Measurements from ENCODE around the gene KRTAP5-9.
"Not testable (repeated sequence)": the region's sequence is repeated elsewhere in the genome, so short reads cannot be mapped to it uniquely, and the experiment has no call there.

The KRTAP5-9 gene

DNA sequence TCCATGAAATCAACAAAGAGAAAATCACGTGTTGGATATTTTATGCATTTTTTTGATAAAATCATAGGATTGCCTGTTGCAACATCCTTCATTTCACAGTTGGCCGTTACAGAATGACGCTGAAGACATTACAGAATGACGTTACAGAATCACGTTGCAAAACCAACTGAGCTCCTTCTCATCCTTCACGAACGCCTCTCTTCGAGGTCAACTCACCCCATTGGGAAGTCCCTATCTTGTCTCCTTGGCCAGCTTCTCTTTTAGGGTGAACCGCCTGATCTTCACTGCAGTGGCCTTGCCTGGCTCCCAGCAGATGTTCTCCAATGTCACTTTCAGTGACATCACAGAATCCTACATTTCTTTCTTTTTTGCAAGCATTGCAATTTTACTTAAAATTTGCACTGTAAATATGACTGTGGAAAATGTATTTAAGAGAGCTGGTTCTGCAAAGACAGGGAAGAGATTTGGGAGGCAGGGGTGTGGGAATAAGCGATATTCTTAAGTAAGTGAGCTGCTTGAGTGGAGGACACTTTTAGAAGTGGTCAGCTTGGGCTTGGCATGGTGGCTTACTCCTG lies 16.1 kb upstream of the KRTAP5-9 start:
- DNase-seq (ENCODE audit: extremely low read depth, low read depth), result no peak
- TF ChIP-seq, protein P1, sequence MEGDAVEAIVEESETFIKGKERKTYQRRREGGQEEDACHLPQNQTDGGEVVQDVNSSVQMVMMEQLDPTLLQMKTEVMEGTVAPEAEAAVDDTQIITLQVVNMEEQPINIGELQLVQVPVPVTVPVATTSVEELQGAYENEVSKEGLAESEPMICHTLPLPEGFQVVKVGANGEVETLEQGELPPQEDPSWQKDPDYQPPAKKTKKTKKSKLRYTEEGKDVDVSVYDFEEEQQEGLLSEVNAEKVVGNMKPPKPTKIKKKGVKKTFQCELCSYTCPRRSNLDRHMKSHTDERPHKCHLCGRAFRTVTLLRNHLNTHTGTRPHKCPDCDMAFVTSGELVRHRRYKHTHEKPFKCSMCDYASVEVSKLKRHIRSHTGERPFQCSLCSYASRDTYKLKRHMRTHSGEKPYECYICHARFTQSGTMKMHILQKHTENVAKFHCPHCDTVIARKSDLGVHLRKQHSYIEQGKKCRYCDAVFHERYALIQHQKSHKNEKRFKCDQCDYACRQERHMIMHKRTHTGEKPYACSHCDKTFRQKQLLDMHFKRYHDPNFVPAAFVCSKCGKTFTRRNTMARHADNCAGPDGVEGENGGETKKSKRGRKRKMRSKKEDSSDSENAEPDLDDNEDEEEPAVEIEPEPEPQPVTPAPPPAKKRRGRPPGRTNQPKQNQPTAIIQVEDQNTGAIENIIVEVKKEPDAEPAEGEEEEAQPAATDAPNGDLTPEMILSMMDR (IDR thresholded peaks at IDR 0.05; ENCODE audit: low read depth, low read length, missing control alignments), result no peak
- no peak overlapping the region for H3K4me3 ChIP-seq (replicated peaks; ENCODE audit: low read depth, low read length)

DNA sequence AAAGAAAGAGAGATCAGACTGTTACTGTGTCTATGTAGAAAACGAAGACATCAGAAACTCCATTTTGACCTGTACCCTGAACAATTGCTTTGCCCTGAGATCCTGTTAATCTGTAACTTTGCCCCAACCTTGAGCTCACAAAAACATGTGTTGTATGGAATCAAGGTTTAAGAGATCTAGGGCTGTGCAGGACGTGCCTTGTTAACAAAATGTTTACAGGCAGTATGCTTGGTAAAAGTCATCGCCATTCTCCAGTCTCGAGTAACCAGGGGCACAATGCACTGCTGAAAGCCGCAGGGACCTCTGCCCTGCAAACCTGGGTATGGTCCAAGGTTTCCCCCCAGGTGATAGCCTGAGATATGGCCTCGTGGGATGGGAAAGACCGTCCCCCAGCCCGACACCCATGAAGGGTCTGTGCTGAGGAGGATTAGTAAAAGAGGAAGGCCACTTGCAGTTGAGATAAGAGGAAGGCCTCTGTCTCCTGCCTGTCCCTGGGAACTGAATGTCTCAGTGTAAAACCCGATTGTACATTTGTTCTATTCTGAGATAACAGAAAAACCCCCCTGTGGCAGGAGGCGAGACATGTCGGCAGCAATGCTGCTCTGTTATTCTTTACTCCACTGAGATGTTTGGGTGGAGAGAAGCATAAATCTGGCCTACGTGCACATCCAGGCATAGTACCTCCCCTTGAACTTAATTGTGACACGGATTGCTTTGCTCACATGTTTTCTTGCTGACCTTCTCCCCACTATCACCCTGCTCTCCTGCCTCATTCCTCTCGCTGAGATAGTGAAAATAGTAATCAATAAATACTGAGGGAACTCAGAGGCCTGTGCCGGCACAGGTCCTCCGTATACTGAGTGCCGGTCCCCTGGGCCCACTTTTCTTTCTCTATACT lies 13.3 kb upstream of the KRTAP5-9 start:
- not testable (repeated sequence) for DNase-seq (ENCODE audit: extremely low read depth, low read depth); H3K4me3 ChIP-seq (replicated peaks; ENCODE audit: low read depth, low read length)

- TF ChIP-seq, protein P1 (IDR thresholded peaks at IDR 0.05; ENCODE audit: low read depth, low read length, missing control alignments), result no peak
- no peak overlapping the region for H3K4me3 ChIP-seq (replicated peaks; ENCODE audit: low read depth, low read length)
- DNase-seq (ENCODE audit: extremely low read depth, low read depth), result no peak
Observed at GRCh38 chr11:71535825-71536224, 12.4 kb upstream of the KRTAP5-9 start.

- no peak for DNase-seq (ENCODE audit: extremely low read depth, low read depth)
- TF ChIP-seq, protein P1 (IDR thresholded peaks at IDR 0.05; ENCODE audit: low read depth, low read length, missing control alignments), result no peak
- no peak overlapping the region for H3K4me3 ChIP-seq (replicated peaks; ENCODE audit: low read depth, low read length)
Observed at GRCh38 chr11:71537537-71537936, 10.7 kb upstream of the KRTAP5-9 start.

DNA sequence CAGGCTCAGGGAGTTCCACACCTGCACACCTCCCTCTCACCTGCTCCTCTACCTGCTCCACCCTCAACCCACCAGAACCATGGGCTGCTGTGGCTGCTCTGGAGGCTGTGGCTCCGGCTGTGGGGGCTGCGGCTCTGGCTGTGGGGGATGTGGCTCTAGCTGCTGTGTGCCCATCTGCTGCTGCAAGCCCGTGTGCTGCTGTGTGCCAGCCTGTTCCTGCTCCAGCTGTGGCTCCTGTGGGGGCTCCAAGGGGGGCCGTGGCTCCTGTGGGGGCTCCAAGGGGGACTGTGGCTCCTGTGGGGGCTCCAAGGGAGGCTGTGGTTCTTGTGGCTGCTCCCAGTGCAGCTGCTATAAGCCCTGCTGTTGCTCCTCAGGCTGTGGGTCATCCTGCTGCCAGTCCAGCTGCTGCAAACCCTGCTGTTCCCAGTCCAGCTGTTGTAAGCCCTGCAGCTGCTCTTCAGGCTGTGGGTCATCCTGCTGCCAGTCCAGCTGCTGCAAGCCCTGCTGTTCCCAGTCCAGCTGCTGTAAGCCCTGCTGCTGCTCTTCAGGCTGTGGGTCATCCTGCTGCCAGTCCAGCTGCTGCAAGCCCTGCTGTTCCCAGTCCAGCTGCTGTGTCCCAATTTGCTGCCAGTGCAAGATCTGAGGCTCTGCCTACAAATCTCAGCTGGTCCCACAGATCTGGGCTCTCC lies 10.1 kb upstream of the KRTAP5-9 start, which contains the start of gene KRTAP5-8:
KRTAP5-8 (plus strand) TSS at position 49 of the 689 bp plus-strand sequence; CDS start at position 80, 31 bp downstream.
- not testable (repeated sequence) for DNase-seq (ENCODE audit: extremely low read depth, low read depth); H3K4me3 ChIP-seq (replicated peaks; ENCODE audit: low read depth, low read length)

- no peak for DNase-seq (ENCODE audit: extremely low read depth, low read depth)
- H3K4me3 ChIP-seq (replicated peaks; ENCODE audit: low read depth, low read length), result no peak overlapping the region
- TF ChIP-seq, protein P1 (IDR thresholded peaks at IDR 0.05; ENCODE audit: low read depth, low read length, missing control alignments), result no peak
Observed at GRCh38 chr11:71538666-71538990, 9.6 kb upstream of the KRTAP5-9 start.

DNA sequence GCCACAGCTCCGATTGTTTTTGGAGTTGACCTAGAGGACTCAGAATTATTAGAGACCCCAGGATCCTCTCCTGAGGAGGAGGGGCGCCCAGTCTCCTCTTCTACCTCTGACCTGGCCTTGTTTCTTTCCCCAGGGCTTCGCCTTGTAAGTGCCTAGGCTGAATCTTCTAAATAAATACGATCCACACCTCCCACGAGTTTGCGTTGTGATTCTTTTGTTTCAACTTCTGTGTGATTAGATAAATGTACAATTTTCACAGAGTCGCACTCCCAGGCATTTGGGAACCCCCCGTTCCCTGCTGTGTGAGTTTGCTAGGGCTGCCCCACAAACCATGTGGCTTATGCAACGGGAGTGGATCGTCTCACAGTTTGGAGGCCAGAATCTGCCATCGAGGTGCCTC lies 9.2 kb upstream of the KRTAP5-9 start:
- no peak for DNase-seq (ENCODE audit: extremely low read depth, low read depth)
- no peak overlapping the region for H3K4me3 ChIP-seq (replicated peaks; ENCODE audit: low read depth, low read length)
- TF ChIP-seq, protein P1 (IDR thresholded peaks at IDR 0.05; ENCODE audit: low read depth, low read length, missing control alignments), result no peak

- DNase-seq (ENCODE audit: extremely low read depth, low read depth); H3K4me3 ChIP-seq (replicated peaks; ENCODE audit: low read depth, low read length): not testable (repeated sequence)
Observed at GRCh38 chr11:71539971-71540370, 8.2 kb upstream of the KRTAP5-9 start.

DNA sequence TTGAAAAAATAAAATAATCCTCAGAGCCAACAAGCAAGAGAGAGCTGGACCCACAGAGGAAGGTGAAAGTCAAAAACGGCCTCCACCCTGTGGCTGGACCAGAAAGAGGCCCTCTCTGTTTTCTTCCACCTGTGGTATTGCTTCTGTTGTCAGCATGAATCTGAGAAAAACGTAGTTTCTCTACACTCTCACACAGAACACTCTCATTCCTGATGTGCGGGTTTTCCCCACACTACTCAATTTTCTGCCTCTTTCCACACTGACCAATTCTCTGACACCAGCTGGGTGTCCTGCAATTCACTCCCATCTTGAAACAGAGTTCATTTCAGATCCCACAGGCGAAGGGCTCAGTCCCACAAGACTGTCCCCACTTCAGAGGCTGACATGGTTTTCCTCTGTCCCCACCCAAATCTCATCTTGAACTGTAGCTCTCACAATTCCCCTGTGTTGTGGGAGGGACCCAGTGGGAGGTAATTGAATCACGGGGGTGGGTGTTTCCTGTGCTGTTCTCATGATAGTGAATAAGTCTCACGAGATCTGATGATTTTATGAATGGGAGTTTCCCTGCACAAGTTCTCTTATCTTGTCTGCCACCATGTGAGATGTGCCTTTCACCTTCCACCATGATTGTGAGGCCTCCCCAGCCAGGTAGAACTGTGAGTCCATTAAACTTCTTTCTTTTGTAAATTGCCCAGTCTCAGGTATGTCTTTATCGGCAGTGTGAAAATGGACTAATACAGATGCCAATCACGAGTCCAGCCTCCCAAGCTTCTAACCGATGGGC lies 7.5 kb upstream of the KRTAP5-9 start:
- H3K4me3 ChIP-seq (replicated peaks; ENCODE audit: low read depth, low read length); DNase-seq (ENCODE audit: extremely low read depth, low read depth): not testable (repeated sequence)

Measured in HFF-Myc (cell line).